ENCODE measurements around the gene C3orf18.

Gene C3orf18

DNA sequence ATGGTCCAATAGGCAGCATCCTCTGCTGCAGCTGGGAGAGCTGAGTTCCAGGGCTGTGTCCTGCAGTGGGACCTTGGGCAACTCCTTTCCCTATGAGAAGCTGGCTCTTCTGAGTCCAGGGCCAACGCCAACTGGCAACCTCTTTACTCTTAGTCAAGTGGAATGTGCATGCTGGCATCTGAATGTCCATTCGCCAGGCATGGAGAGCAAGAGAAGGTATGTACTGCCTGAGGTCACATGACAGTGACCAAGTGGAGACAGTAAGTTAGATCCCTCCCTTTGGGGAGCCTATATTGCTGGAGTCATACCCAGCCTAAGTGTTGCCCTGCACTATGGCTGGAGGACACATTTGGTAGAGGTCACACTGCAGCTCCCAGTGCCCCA, 13.9 kb upstream of the C3orf18 start:
- Histone ChIP-seq H3K36me3 (no peaks in the 10 kb centered on the region), H3K27me3 (no peaks in the 10 kb centered on the region), H3K4me1 (ENCODE audit: control insufficient read depth in 1 of 2, insufficient read depth in 1 of 2, low read depth in 1 of 2, low read length in 1 of 2) (peaks cover 10 to 11% of the 10 kb centered on the region in 2 experiments), H3K4me3 (ENCODE audit: low read depth in 1 of 2, low read length in 1 of 2) (no peak overlapping the region), H3K27ac (no peak overlapping the region), H3K9me3 (no peaks in the 10 kb centered on the region)
- TF ChIP-seq CTCF (IDR thresholded peaks at IDR 0.05), result no peak

GRCh38 chr3:50580683-50581458, 13.3 kb upstream of the C3orf18 start:
- Histone ChIP-seq H3K27me3 (no peaks in the 10 kb centered on the region), H3K27ac (no peak overlapping the region), H3K4me3 (ENCODE audit: low read depth in 1 of 2, low read length in 1 of 2) (no peak overlapping the region), H3K4me1 (ENCODE audit: control insufficient read depth in 1 of 2, insufficient read depth in 1 of 2, low read depth in 1 of 2, low read length in 1 of 2) (peaks cover 10 to 11% of the 10 kb centered on the region in 2 experiments), H3K36me3 (no peaks in the 10 kb centered on the region), H3K9me3 (no peaks in the 10 kb centered on the region)
- no peak for TF ChIP-seq CTCF (IDR thresholded peaks at IDR 0.05)

- TF ChIP-seq CTCF (IDR thresholded peaks at IDR 0.05), result no peak
- H3K9me3 ChIP-seq, result no peaks in the 10 kb centered on the region
- H3K4me1 ChIP-seq (ENCODE audit: control insufficient read depth in 1 of 2, insufficient read depth in 1 of 2, low read depth in 1 of 2, low read length in 1 of 2), result peaks cover under 1 to 1% of the 10 kb centered on the region in 2 experiments
- H3K36me3 ChIP-seq, result no peaks in the 10 kb centered on the region
- no peak overlapping the region for H3K27ac ChIP-seq
- no peaks in the 10 kb centered on the region for H3K27me3 ChIP-seq
- no peak overlapping the region for H3K4me3 ChIP-seq (ENCODE audit: low read depth in 1 of 2, low read length in 1 of 2)
Observed at GRCh38 chr3:50577348-50577747, 9.8 kb upstream of the C3orf18 start.

- Histone ChIP-seq H3K27ac (no peak overlapping the region), H3K36me3 (no peaks in the 10 kb centered on the region), H3K27me3 (no peaks in the 10 kb centered on the region), H3K4me3 (ENCODE audit: low read depth in 1 of 2, low read length in 1 of 2) (no peak overlapping the region), H3K9me3 (no peaks in the 10 kb centered on the region), H3K4me1 (ENCODE audit: control insufficient read depth in 1 of 2, insufficient read depth in 1 of 2, low read depth in 1 of 2, low read length in 1 of 2) (peaks cover 4 to 6% of the 10 kb centered on the region in 2 experiments)
- no peak for TF ChIP-seq CTCF (IDR thresholded peaks at IDR 0.05)
Observed at GRCh38 chr3:50575372-50575771, 7.8 kb upstream of the C3orf18 start.

DNA sequence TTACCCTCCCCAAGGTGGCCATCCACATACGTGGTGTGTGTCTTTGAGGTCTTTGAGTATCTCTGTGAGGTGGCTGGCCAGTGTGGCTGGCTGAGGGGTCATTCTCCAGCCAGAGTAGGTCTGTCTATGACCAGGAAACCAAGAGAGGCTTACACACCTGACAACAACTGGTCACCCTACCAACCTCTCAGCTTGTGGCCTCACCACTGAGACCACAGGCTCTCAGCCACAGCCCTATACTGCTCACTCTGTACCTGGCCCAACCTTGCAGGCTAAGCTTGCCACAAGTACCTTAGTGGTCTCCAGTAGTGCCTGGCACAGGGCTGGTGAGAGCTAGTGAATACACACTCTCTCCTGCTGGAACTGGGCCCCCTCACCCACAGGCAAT, 6.9 kb upstream of the C3orf18 start:
- no peak for TF ChIP-seq CTCF (IDR thresholded peaks at IDR 0.05)
- Histone ChIP-seq H3K27ac (no peak overlapping the region), H3K9me3 (no peaks in the 10 kb centered on the region), H3K27me3 (no peaks in the 10 kb centered on the region), H3K36me3 (no peaks in the 10 kb centered on the region), H3K4me3 (ENCODE audit: low read depth in 1 of 2, low read length in 1 of 2) (no peak overlapping the region), H3K4me1 (ENCODE audit: control insufficient read depth in 1 of 2, insufficient read depth in 1 of 2, low read depth in 1 of 2, low read length in 1 of 2) (peaks cover 11 to 13% of the 10 kb centered on the region in 2 experiments)
